RWPE2 (cell line): ENCODE measurements around the gene USP7.

Experiments
- ATAC-seq: fragments of 200-7000 bp; cut with Tn5 transposase; 3 replicates; pipeline ENCODE4 v1.9.1; 2021; ENCODE audit warnings: low read depth
- DNase-seq: peaks from one replicate; pipeline ENCODE4 v3.0.0-alpha.2; 2020; ENCODE audit warnings: low spot score
- H3K27ac ChIP-seq: fragments of 450-650 bp; 2 replicates; pipeline ENCODE4 v1.5.1; 2017; ENCODE audit warnings: mild to moderate bottlenecking; ENCODE audit not compliant: poor library complexity, severe bottlenecking
- H3K27me3 ChIP-seq: fragments of 250-450 bp; sonication (Bioruptor Pico); 2 replicates; pipeline ENCODE4 v1.5.1; 2021; ENCODE audit warnings: mild to moderate bottlenecking, moderate library complexity; ENCODE audit not compliant: insufficient read depth, poor library complexity, severe bottlenecking
- H3K36me3 ChIP-seq: fragments of 250-450 bp; sonication (Bioruptor Pico); 2 replicates; pipeline ENCODE4 v1.5.1; 2020; ENCODE audit warnings: low read depth, mild to moderate bottlenecking, moderate library complexity
- H3K4me1 ChIP-seq: fragments of 250-450 bp; sonication (Bioruptor Pico); 2 replicates; pipeline ENCODE4 v1.5.1; 2021; ENCODE audit warnings: mild to moderate bottlenecking, moderate library complexity; ENCODE audit not compliant: insufficient read depth, poor library complexity, severe bottlenecking
- H3K4me3 ChIP-seq: fragments of 250-450 bp; sonication (Bioruptor Pico); 2 replicates; pipeline ENCODE4 v1.5.1; 2021; ENCODE audit warnings: mild to moderate bottlenecking, moderate library complexity; ENCODE audit not compliant: severe bottlenecking
- H3K9me3 ChIP-seq: fragments of 250-450 bp; sonication (Bioruptor Pico); 2 replicates; pipeline ENCODE4 v1.5.1; 2021; ENCODE audit warnings: mild to moderate bottlenecking, moderate library complexity; ENCODE audit not compliant: severe bottlenecking
- CTCF ChIP-seq: fragments of 450-650 bp; IDR thresholded peaks from one replicate; pipeline ENCODE4 v1.5.1; 2017; ENCODE audit warnings: mild to moderate bottlenecking, moderate library complexity; ENCODE audit not compliant: poor library complexity, severe bottlenecking

Gene USP7

GRCh38 chr16:8924214-8924613 lies 39.5 kb downstream of the USP7 start:
- no peaks in the 10 kb centered on the region for H3K4me1 ChIP-seq
- H3K27me3 ChIP-seq: no peaks in the 10 kb centered on the region
- TF ChIP-seq CTCF: no peak
- DNase-seq (no peak), ATAC-seq (no peak)
- no peaks in the 10 kb centered on the region for H3K9me3 ChIP-seq
- no peak overlapping the region for H3K4me3 ChIP-seq
- H3K36me3 ChIP-seq: peaks cover 74% of the 10 kb centered on the region
- no peak overlapping the region for H3K27ac ChIP-seq

- H3K36me3 ChIP-seq: peaks cover 77% of the 10 kb centered on the region
- TF ChIP-seq CTCF: no peak
- no peaks in the 10 kb centered on the region for H3K9me3 ChIP-seq
- no peaks in the 10 kb centered on the region for H3K4me1 ChIP-seq
- H3K27me3 ChIP-seq: no peaks in the 10 kb centered on the region
- ATAC-seq: no peak
- no peak for DNase-seq
- H3K4me3 ChIP-seq: no peak overlapping the region
- no peak overlapping the region for H3K27ac ChIP-seq
Measured at GRCh38 chr16:8923199-8923598, 40.5 kb downstream of the USP7 start.

- Histone ChIP-seq H3K4me3 (no peak overlapping the region), H3K9me3 (no peaks in the 10 kb centered on the region), H3K27me3 (no peaks in the 10 kb centered on the region), H3K4me1 (no peaks in the 10 kb centered on the region), H3K36me3 (peaks cover 89% of the 10 kb centered on the region), H3K27ac (no peak overlapping the region)
- DNase-seq: no peak
- TF ChIP-seq CTCF: no peak
- no peak for ATAC-seq
Measured at GRCh38 chr16:8921347-8921984, 42.2 kb downstream of the USP7 start.

GRCh38 chr16:8920645-8921346 lies 42.9 kb downstream of the USP7 start:
- TF ChIP-seq CTCF: no peak
- Histone ChIP-seq H3K27me3 (no peaks in the 10 kb centered on the region), H3K36me3 (peaks cover 96% of the 10 kb centered on the region), H3K27ac (no peak overlapping the region), H3K4me3 (no peak overlapping the region), H3K9me3 (no peaks in the 10 kb centered on the region), H3K4me1 (no peaks in the 10 kb centered on the region)
- DNase-seq (no peak), ATAC-seq (no peak)

GRCh38 chr16:8919934-8920462 lies 43.7 kb downstream of the USP7 start:
- no peak overlapping the region for H3K27ac ChIP-seq
- ATAC-seq (no peak), DNase-seq (no peak)
- no peaks in the 10 kb centered on the region for H3K4me1 ChIP-seq
- no peaks in the 10 kb centered on the region for H3K9me3 ChIP-seq
- H3K27me3 ChIP-seq: no peaks in the 10 kb centered on the region
- TF ChIP-seq CTCF: no peak
- peaks cover 96% of the 10 kb centered on the region for H3K36me3 ChIP-seq
- H3K4me3 ChIP-seq: no peak overlapping the region
